Measurements from ENCODE around the gene GLYR1.
A peak's percentile ranks its signal among the peaks of the same experiment; 100 is the strongest.

The GLYR1 gene

GRCh38 chr16:4846503-4846900 lies 586 bp downstream of the GLYR1 start:
- Mint-ChIP-seq H3K4me1 (ENCODE audit: low read depth) (peaks cover 56% of the 10 kb centered on the region), H3K27ac (peak overlapping the region; percentile 89), H3K4me3 (peak overlapping the region; percentile 93), H3K27me3 (no peaks in the 10 kb centered on the region), H3K9me3 (no peaks in the 10 kb centered on the region), H3K36me3 (ENCODE audit: low read depth) (peaks cover 63% of the 10 kb centered on the region)
- DNase-seq = peak; percentile 48

- no peaks in the 10 kb centered on the region for H3K9me3 Mint-ChIP-seq
- H3K4me3 Mint-ChIP-seq = no peak overlapping the region
- DNase-seq = no peak
- peaks cover 95% of the 10 kb centered on the region for H3K36me3 Mint-ChIP-seq (ENCODE audit: low read depth)
- no peaks in the 10 kb centered on the region for H3K27me3 Mint-ChIP-seq
- H3K27ac Mint-ChIP-seq = peak overlapping the region; percentile 59
- H3K4me1 Mint-ChIP-seq (ENCODE audit: low read depth) = peaks cover 23% of the 10 kb centered on the region
Measured at GRCh38 chr16:4840984-4841383, 6.1 kb downstream of the GLYR1 start.

- Mint-ChIP-seq H3K27me3 (no peaks in the 10 kb centered on the region), H3K27ac (peak overlapping the region; percentile 44), H3K4me1 (ENCODE audit: low read depth) (peaks cover 16% of the 10 kb centered on the region), H3K4me3 (no peak overlapping the region), H3K36me3 (ENCODE audit: low read depth) (peaks cover 95% of the 10 kb centered on the region), H3K9me3 (no peaks in the 10 kb centered on the region)
- DNase-seq = no peak
Measured at GRCh38 chr16:4839942-4840341, 7.1 kb downstream of the GLYR1 start.

GRCh38 chr16:4837733-4838501 lies 9.2 kb downstream of the GLYR1 start:
- H3K27ac Mint-ChIP-seq = peak overlapping the region; percentile 59
- H3K4me3 Mint-ChIP-seq = no peak overlapping the region
- H3K9me3 Mint-ChIP-seq = no peaks in the 10 kb centered on the region
- H3K27me3 Mint-ChIP-seq = no peaks in the 10 kb centered on the region
- DNase-seq = no peak
- peaks cover 97% of the 10 kb centered on the region for H3K36me3 Mint-ChIP-seq (ENCODE audit: low read depth)
- peaks cover 17% of the 10 kb centered on the region for H3K4me1 Mint-ChIP-seq (ENCODE audit: low read depth)

GRCh38 chr16:4836727-4837126 lies 10.4 kb downstream of the GLYR1 start:
- peaks cover 17% of the 10 kb centered on the region for H3K4me1 Mint-ChIP-seq (ENCODE audit: low read depth)
- H3K4me3 Mint-ChIP-seq = no peak overlapping the region
- no peak for DNase-seq
- H3K27me3 Mint-ChIP-seq = no peaks in the 10 kb centered on the region
- H3K36me3 Mint-ChIP-seq (ENCODE audit: low read depth) = peaks cover 97% of the 10 kb centered on the region
- H3K9me3 Mint-ChIP-seq = no peaks in the 10 kb centered on the region
- peak overlapping the region; percentile 13 for H3K27ac Mint-ChIP-seq

- H3K9me3 Mint-ChIP-seq = no peaks in the 10 kb centered on the region
- H3K4me3 Mint-ChIP-seq = no peak overlapping the region
- DNase-seq = no peak
- H3K27me3 Mint-ChIP-seq = no peaks in the 10 kb centered on the region
- no peak overlapping the region for H3K27ac Mint-ChIP-seq
- peaks cover 97% of the 10 kb centered on the region for H3K36me3 Mint-ChIP-seq (ENCODE audit: low read depth)
- peaks cover 15% of the 10 kb centered on the region for H3K4me1 Mint-ChIP-seq (ENCODE audit: low read depth)
Measured at GRCh38 chr16:4833584-4833983, 13.5 kb downstream of the GLYR1 start.

GRCh38 chr16:4832698-4833343 lies 14.3 kb downstream of the GLYR1 start:
- Mint-ChIP-seq H3K36me3 (ENCODE audit: low read depth) (peaks cover 97% of the 10 kb centered on the region), H3K4me1 (ENCODE audit: low read depth) (peaks cover 15% of the 10 kb centered on the region), H3K27me3 (no peaks in the 10 kb centered on the region), H3K9me3 (no peaks in the 10 kb centered on the region), H3K4me3 (no peak overlapping the region), H3K27ac (no peak overlapping the region)
- no peak for DNase-seq

- H3K4me3 Mint-ChIP-seq = no peak overlapping the region
- H3K27ac Mint-ChIP-seq = no peak overlapping the region
- no peaks in the 10 kb centered on the region for H3K27me3 Mint-ChIP-seq
- H3K36me3 Mint-ChIP-seq (ENCODE audit: low read depth) = peaks cover 99% of the 10 kb centered on the region
- DNase-seq = no peak
- H3K4me1 Mint-ChIP-seq (ENCODE audit: low read depth) = peaks cover 15% of the 10 kb centered on the region
- no peaks in the 10 kb centered on the region for H3K9me3 Mint-ChIP-seq
Measured at GRCh38 chr16:4831616-4832015, 15.5 kb downstream of the GLYR1 start.

- H3K36me3 Mint-ChIP-seq (ENCODE audit: low read depth) = peaks cover 96% of the 10 kb centered on the region
- peak overlapping the region; percentile 10 for H3K27ac Mint-ChIP-seq
- no peak overlapping the region for H3K4me3 Mint-ChIP-seq
- H3K27me3 Mint-ChIP-seq = no peaks in the 10 kb centered on the region
- no peaks in the 10 kb centered on the region for H3K9me3 Mint-ChIP-seq
- no peak for DNase-seq
- peaks cover 11% of the 10 kb centered on the region for H3K4me1 Mint-ChIP-seq (ENCODE audit: low read depth)
Measured at GRCh38 chr16:4830408-4830807, 16.7 kb downstream of the GLYR1 start.

GRCh38 chr16:4828567-4829321 lies 18.3 kb downstream of the GLYR1 start:
- DNase-seq = no peak
- peaks cover 96% of the 10 kb centered on the region for H3K36me3 Mint-ChIP-seq (ENCODE audit: low read depth)
- no peaks in the 10 kb centered on the region for H3K9me3 Mint-ChIP-seq
- no peaks in the 10 kb centered on the region for H3K27me3 Mint-ChIP-seq
- no peak overlapping the region for H3K4me3 Mint-ChIP-seq
- H3K4me1 Mint-ChIP-seq (ENCODE audit: low read depth) = peaks cover 2% of the 10 kb centered on the region
- no peak overlapping the region for H3K27ac Mint-ChIP-seq

GRCh38 chr16:4826980-4827379 lies 20.1 kb downstream of the GLYR1 start:
- H3K4me1 Mint-ChIP-seq (ENCODE audit: low read depth) = no peaks in the 10 kb centered on the region
- no peaks in the 10 kb centered on the region for H3K9me3 Mint-ChIP-seq
- no peak overlapping the region for H3K27ac Mint-ChIP-seq
- peaks cover 95% of the 10 kb centered on the region for H3K36me3 Mint-ChIP-seq (ENCODE audit: low read depth)
- no peaks in the 10 kb centered on the region for H3K27me3 Mint-ChIP-seq
- no peak for DNase-seq
- no peak overlapping the region for H3K4me3 Mint-ChIP-seq

GRCh38 chr16:4826526-4826925 lies 20.6 kb downstream of the GLYR1 start:
- Mint-ChIP-seq H3K36me3 (ENCODE audit: low read depth) (peaks cover 95% of the 10 kb centered on the region), H3K9me3 (no peaks in the 10 kb centered on the region), H3K4me1 (ENCODE audit: low read depth) (no peaks in the 10 kb centered on the region), H3K4me3 (no peak overlapping the region), H3K27ac (no peak overlapping the region), H3K27me3 (no peaks in the 10 kb centered on the region)
- no peak for DNase-seq

- Mint-ChIP-seq H3K4me1 (ENCODE audit: low read depth) (no peaks in the 10 kb centered on the region), H3K27me3 (no peaks in the 10 kb centered on the region), H3K27ac (no peak overlapping the region), H3K36me3 (ENCODE audit: low read depth) (peaks cover 95% of the 10 kb centered on the region), H3K9me3 (no peaks in the 10 kb centered on the region), H3K4me3 (no peak overlapping the region)
- DNase-seq = no peak
Measured at GRCh38 chr16:4825196-4825595, 21.9 kb downstream of the GLYR1 start.

- Mint-ChIP-seq H3K27me3 (no peaks in the 10 kb centered on the region), H3K4me1 (ENCODE audit: low read depth) (no peaks in the 10 kb centered on the region), H3K4me3 (no peak overlapping the region), H3K27ac (peak overlapping the region; percentile 52), H3K9me3 (no peaks in the 10 kb centered on the region), H3K36me3 (ENCODE audit: low read depth) (peaks cover 92% of the 10 kb centered on the region)
- DNase-seq = no peak
Measured at GRCh38 chr16:4820652-4821051, 26.4 kb downstream of the GLYR1 start.

Measured in activated T-cell treated with anti-CD3 and anti-CD28 coated beads, Interleukin-2, amount 50 U/mL, for 24 hours (primary cell).